Left lobe of liver (tissue), 2 donors: ENCODE measurements around the gene ABCC3. TPM values are rescaled to one million over a fixed set of nuclear protein-coding genes. Genes with fewer than 3 reads are reported as not detected.
"Not testable (repeated sequence)": the region's sequence is repeated elsewhere in the genome, so short reads cannot be mapped to it uniquely, and the experiment has no call there.

Source experiments
- ATAC-seq: fragments of 200-7000 bp; cut with Tn5 transposase; one replicate; pipeline ENCODE4 v1.9.1; 2020; ENCODE audit warnings: mild to moderate bottlenecking, moderate library complexity
- DNase-seq: peaks from one replicate; pipeline ENCODE4 v3.0.0-alpha.2; 2020; ENCODE audit warnings: low spot score
- total RNA-seq: library from RNA; stranded (reverse); gene quantifications from one replicate; pipeline ENCODE4 v1.2.1, GENCODE V29; 2021
- donor health status: DM: no; HTN: no; CAD: no; lungs with moderate emphysema.
- donor health status: DM: no; HTN: yes; CAD: no.

The ABCC3 gene
- total RNA-seq, 1 donor from 2014 or later, result 326 TPM

DNA sequence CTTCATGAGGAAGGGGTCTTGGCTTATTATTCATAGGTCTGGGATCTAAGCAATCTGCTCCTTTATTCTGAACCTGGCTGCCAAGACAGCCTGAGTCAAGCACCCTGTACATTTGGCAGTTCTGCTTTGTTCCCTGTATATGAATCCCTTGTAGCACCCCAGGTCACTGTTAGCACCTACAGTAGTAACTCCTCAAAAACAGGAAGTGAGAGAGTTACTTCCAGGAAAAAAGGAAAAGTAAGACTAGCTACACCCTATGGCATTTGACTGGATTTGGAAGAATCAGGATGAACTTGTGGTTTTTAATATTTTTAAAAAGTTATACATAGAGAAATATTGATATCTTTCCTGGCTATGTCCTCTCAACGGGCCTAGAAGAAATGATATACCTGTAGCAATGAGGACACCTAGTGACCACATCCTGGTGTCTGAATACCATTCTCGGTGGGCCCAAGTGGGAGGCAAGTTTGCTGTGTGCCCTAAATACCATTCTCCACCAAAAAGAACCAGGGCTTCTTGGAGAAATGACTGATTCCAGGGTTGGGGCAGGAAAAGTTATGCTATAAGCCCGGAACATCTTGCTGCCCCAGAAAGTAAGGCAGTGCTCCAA is 63.1 kb downstream of the ABCC3 start:
- DNase-seq (no peak), ATAC-seq (peak; percentile 41)

GRCh38 chr17:50699410-50699809 is 64.7 kb downstream of the ABCC3 start:
- DNase-seq (no peak), ATAC-seq (no peak)

DNA sequence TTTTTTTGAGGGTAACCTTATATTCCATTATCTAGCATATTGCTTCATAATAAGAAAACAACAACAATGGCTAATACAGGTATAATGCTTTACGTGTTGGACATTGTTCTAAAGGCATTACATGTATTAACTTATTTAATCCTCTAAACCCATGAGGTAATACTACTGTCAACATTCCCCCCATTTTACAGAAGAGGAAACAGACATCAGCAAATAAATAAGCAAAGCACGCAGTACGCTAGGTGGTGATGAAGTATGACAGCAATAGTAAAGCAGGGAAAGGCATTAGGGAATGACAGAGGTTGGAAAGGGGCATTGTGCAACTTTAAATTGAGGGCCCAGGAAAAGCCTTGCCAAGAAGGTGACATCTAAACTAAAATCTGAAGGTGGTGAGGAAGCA is 68.5 kb downstream of the ABCC3 start:
- DNase-seq (no peak), ATAC-seq (no peak)

- ATAC-seq, result peak; percentile 83
- DNase-seq, result peak; percentile 88
These were observed 72.8 kb downstream of the ABCC3 start, which contains the start of gene ANKRD40 for GRCh38 chr17:50707289-50708049. Gene ANKRD40 (minus strand): TSS chr17:50707914. CDS start chr17:50707654, 260 bp downstream.

- DNase-seq, result no peak
- peak; percentile 8 for ATAC-seq
These were observed 73.6 kb downstream of the ABCC3 start for GRCh38 chr17:50708050-50709000.

- DNase-seq, ATAC-seq: not testable (repeated sequence)
These were observed 74.4 kb downstream of the ABCC3 start for GRCh38 chr17:50709053-50709452.

GRCh38 chr17:50710025-50710424 is 75.3 kb downstream of the ABCC3 start:
- no peak for ATAC-seq
- no peak for DNase-seq

- ATAC-seq (no peak), DNase-seq (no peak)
These were observed 76.0 kb downstream of the ABCC3 start for GRCh38 chr17:50710650-50711049.

DNA sequence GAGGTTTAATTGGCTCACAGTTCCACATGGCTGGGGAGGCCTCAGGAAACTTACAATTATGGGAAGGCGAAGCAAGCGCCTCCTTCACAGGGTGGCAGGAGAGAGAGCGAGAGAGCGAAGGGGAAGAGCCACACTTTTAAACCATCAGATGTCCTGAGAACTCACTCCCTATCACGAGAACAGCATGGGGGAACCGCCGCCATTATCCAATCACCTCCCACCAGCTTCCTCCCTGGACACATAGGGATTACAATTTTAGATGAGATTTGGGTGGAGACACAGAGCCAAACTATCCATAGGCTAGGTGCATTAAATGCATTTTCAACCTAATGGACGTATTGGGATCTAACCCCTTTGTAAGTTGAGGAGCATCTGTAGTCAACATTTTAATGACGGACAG is 78.0 kb downstream of the ABCC3 start:
- ATAC-seq, result no peak
- DNase-seq, result no peak

DNA sequence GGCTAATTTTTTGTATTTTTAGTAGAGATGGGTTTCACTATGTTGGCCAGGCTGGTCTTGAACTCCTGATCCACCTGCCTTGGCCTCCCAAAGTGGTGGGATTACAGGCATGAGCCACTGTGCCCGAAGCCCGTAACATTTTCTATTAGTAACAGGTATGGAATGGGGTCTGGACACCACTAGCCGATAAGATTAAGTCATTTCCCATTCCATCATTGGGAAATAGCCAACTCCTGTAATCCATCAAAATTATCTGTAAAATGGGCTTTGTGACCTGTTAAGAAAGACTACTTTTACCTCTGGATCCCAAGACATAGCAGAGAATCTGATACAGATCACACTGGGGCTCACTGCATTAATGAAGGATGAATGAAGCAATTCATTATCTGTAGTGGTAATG is 80.8 kb downstream of the ABCC3 start:
- no peak for ATAC-seq

DNA sequence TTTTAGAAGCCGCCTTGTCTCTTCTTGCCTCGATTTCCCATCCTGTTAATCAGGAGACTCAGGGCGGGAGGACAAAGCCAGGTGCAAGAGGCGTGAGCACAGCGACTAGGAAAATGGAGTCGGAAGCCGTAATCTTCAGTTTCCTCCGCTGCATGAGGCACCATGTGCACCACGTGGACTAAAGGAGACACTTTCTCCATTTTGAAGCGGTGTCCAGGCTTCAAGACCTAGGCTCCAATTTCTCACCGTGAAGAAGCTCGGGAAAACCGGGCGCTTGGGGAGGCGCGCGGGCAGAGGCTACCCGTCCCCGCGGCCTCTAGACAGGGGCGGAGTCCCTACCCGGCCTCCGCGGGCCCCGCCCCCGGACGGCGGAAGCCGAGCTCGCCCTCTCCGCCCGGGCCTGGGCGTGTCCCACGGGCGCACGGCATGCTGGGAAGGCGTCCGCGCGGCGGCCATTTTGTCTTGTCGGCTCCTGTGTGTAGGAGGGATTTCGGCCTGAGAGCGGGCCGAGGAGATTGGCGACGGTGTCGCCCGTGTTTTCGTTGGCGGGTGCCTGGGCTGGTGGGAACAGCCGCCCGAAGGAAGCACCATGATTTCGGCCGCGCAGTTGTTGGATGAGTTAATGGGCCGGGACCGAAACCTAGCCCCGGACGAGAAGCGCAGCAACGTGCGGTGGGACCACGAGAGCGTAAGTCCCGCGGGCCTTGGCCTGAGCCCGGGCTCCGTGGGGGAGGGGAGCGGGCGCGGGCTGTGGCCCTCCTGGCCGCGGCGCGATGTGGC is 84.7 kb downstream of the ABCC3 start, which contains the start of gene LUC7L3:
LUC7L3 (plus strand) TSS at position 460 of the 780 bp plus-strand sequence; CDS start at position 590, 130 bp downstream.
- peak; percentile 96 for DNase-seq
- ATAC-seq, result peak; percentile 92

More for the DNA sequence above, 80.8 kb downstream of the ABCC3 start:
- no peak for DNase-seq

GRCh38 chr17:50719924-50720794 is 85.5 kb downstream of the ABCC3 start:
- ATAC-seq (no peak), DNase-seq (no peak)

DNA sequence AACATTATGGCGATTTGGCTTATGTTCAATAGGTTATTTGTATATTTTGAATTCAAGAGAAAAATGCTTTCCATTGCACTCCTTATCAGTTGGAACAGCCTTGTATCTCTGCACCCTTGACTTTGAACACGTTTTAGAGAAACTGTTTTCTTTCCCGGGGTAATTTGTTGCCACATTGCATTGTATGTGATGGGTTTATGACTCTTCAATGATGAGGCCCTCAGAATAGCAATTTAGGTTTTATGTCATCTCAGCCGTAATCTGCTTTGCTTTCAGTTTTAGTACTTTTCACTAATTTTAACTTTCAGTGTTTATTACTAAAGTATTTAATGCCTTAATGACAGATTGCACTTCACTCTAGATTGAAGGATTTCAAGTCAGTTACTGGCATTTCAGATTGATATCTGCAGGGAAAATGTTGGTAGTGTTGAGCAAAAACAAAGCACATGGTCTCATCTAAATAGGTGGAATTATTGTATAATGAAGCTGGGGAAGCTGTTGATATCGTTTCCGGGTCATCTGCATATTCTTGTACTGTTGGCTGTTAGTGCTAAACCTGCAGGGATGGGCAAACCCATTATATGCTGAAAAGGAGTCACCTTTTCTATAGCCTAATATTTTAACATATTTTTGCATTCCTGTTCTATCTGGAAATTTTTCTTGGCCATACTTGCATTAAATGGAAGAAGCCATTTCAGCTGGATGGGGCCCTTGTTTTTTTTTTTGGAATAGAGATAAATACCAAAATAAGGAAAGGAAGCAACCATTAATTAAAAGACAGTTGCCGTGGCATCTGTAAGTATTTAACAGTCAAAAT is 86.7 kb downstream of the ABCC3 start:
- ATAC-seq (no peak), DNase-seq (no peak)

DNA sequence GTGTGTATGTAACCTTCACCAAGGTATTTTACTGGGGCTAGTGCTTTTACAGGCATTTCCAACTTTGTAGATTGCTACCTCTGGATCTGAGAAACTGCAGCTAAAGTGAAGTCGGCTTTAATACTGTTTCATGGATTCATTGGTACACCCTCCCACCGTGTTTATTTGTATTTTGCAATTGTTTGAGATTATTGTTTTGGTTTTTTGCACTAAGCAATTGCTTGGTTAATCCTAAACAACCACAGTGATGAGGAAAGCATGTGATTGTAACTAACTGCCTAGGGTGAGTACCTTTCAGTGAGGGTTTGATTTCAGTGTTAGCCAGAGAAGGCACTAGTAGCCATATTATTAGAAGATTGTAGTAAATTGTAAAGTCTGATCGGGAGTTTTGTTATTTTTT is 88.1 kb downstream of the ABCC3 start:
- no peak for DNase-seq

DNA sequence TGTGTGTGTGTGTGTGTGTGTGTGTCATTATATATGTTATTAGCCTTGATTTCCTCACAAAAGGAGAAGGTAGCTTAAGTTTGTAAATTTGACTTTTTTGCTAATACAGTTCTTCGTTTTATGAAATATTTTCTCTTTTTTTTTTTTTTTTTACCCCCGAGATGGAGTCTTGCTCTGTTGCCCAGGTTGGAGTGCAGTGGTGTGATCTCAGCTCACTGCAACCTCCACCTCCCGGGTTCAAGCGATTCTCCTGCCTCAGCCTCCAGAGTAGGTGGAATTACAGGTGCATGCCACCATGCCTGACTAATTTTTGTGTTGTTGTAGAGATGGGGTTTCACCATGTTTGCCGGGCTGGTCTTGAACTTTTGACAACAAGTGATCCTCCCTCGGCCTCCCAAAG is 89.9 kb downstream of the ABCC3 start:
- ATAC-seq, DNase-seq: not testable (repeated sequence)

More for the DNA sequence above, 88.1 kb downstream of the ABCC3 start:
- ATAC-seq, result no peak

DNA sequence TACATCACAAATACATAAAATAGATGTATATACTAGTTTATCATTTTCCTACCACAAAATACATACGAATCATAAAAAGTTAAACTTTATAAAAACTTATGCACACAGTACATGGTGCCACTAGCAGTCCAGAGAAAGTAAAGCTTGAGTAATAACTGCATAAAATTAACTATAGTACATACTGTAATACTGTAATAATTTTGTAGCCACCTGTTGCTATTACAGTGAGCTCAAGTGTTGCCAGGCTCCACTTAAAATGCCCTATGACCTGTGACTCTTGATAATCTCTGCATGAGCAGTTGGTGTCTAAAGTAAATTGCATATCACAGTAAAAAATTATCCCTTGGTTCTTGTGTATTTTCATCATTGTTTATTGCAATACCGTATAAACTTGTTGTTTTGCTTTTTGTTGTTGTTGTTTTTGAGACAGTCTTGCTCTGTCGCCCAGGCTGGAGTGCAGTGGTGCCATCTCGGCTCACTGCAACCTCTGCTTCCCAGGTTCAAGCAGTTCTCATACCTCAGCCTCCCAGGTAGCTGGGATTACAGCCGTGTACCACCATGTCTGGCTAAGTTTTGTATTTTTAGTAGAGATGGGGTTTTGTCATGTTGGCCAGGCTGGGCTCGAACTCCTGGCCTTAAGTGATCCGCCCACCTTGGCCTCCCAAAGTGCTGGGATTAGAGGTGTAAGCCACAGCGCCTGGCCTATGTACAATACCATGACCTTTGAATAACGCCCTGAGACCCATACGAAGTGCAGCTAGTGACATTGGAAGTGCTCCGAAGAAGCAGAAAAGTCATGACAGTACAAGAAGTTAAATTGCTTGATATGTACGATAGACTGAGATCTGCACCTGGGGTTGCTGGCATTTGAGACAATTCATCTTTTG is 91.3 kb downstream of the ABCC3 start:
- ATAC-seq, result peak; percentile 65
- no peak for DNase-seq

DNA sequence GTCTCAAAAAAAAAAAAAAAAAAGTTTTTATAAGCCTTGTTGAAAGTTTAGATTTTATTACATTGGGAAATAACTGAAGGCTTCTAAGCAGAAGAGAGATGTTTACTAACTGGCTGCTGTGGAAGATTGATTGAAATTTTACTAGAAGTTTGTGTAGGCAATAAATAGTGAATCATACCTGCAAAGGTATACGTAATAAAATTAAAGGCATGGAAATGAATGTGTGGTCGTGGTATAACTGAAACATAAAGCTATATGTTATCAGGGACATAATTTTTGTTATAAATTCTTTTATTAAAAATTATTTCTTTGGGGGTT is 93.4 kb downstream of the ABCC3 start:
- DNase-seq, result no peak
- no peak for ATAC-seq
